B cell (primary cell): ENCODE data around the gene SDC4. TPM values are rescaled to one million over a fixed set of nuclear protein-coding genes. Genes with fewer than 3 reads are reported as not detected.

Experiments used
- ATAC-seq: fragments of 200-7000 bp; cut with Tn5 transposase; one replicate; pipeline ENCODE4 v1.10.0; 2021; ENCODE audit warnings: low read depth, mild to moderate bottlenecking, moderate number of reproducible peaks, moderate library complexity
- CTCF ChIA-PET: fragments of 350-600 bp; sonication (Branson Sonifier 250); formaldehyde crosslinking; loops from one replicate; lab custom pipeline; 2021; ENCODE audit warnings: antibody characterized with exemption, inconsistent platforms; lab: Charles Lee
- POLR2A ChIA-PET: fragments of 350-600 bp; sonication (Branson Sonifier 250); formaldehyde crosslinking; loops from one replicate; lab custom pipeline; 2021; ENCODE audit warnings: antibody characterized with exemption; lab: Charles Lee
- DNase-seq: peaks from one replicate; pipeline ENCODE4 v3.0.0; 2013
- H2AFZ ChIP-seq: 2 replicates; pipeline ENCODE4 v1.6.1; 2012; ENCODE audit warnings: mild to moderate bottlenecking, low read depth, low read length; ENCODE audit not compliant: insufficient read depth, poor library complexity, severe bottlenecking
- H3K27ac ChIP-seq, 2 donors: 1 replicate in 1 of 2; 2 replicates in 1 of 2; pipeline ENCODE4 v1.5.1; 2012 to 2013; ENCODE audit warnings: low read length in 2 of 2, mild to moderate bottlenecking in 2 of 2, moderate library complexity in 1 of 2
- H3K27me3 ChIP-seq, 4 experiments: fragments of 200-600 bp in 1 of 4; sonication (generic) in 1 of 4; replicated peaks in 1 of 4; 1 replicate in 2 of 4; 2 replicates in 2 of 4; pipeline versions ENCODE4 v1.6.1 to v1.7.0; 2013 to 2016; ENCODE audit warnings: low read length in 3 of 4, mild to moderate bottlenecking in 2 of 4, mixed read lengths in 1 of 4, moderate library complexity in 1 of 4; ENCODE audit not compliant: insufficient read depth in 4 of 4, control insufficient read depth in 3 of 4; ENCODE audit errors: control extremely low read depth in 1 of 4
- H3K36me3 ChIP-seq, 2 experiments: replicated peaks in 1 of 2; 1 replicate in 1 of 2; 2 replicates in 1 of 2; pipeline versions ENCODE4 v1.6.1 to v1.7.1; 2013; ENCODE audit warnings: low read length in 1 of 2; ENCODE audit not compliant: insufficient read depth in 2 of 2, control insufficient read depth in 1 of 2; ENCODE audit errors: control extremely low read depth in 1 of 2, extremely low read depth in 1 of 2
- H3K4me1 ChIP-seq, 2 donors: fragments of 200-600 bp in 1 of 2; sonication (generic) in 1 of 2; 1 replicate in 1 of 2; 2 replicates in 1 of 2; pipeline versions ENCODE4 v1.5.1 to v1.6.1; 2013 to 2017; ENCODE audit warnings: low read length in 2 of 2; ENCODE audit not compliant: control insufficient read depth in 2 of 2, insufficient read depth in 2 of 2
- H3K4me2 ChIP-seq: replicated peaks from 2 replicates; pipeline ENCODE3; 2012; ENCODE audit warnings: mild to moderate bottlenecking, low read depth, low read length; ENCODE audit not compliant: poor library complexity, severe bottlenecking
- H3K4me3 ChIP-seq, 5 experiments: fragments of 200-600 bp in 1 of 5; sonication (generic) in 1 of 5; 1 replicate in 3 of 5; 2 replicates in 2 of 5; pipeline versions ENCODE4 v1.5.1 to v1.7.0; 2011 to 2016; ENCODE audit warnings: low read length in 4 of 5, mild to moderate bottlenecking in 4 of 5, low read depth in 2 of 5, control low read depth in 1 of 5, moderate library complexity in 1 of 5; ENCODE audit not compliant: insufficient read depth in 1 of 5; ENCODE audit errors: control extremely low read depth in 1 of 5, extremely low read depth in 1 of 5
- H3K79me2 ChIP-seq: fragments of 200-600 bp; sonication (generic); one replicate; pipeline ENCODE4 v1.6.0; 2016; ENCODE audit warnings: low read length; ENCODE audit not compliant: control insufficient read depth, insufficient read depth
- H3K9ac ChIP-seq: fragments of 200-600 bp; sonication (generic); 2 replicates; pipeline ENCODE4 v1.6.1; 2017; ENCODE audit warnings: mild to moderate bottlenecking, low read length, moderate library complexity
- H3K9me3 ChIP-seq, 3 donors: one replicate each; pipeline versions ENCODE4 v1.6.1 to v1.7.1; 2013; ENCODE audit warnings: low read length in 2 of 3; ENCODE audit not compliant: control insufficient read depth in 2 of 3, insufficient read depth in 1 of 3; ENCODE audit errors: control extremely low read depth in 1 of 3
- H4K20me1 ChIP-seq: 2 replicates; pipeline ENCODE4 v1.6.0; 2012; ENCODE audit warnings: mild to moderate bottlenecking, low read length; ENCODE audit not compliant: insufficient read depth, control insufficient read depth, poor library complexity, severe bottlenecking
- H3K27ac Mint-ChIP-seq: one replicate; pipeline ENCODE4 v1.8.0; 2021; ENCODE audit warnings: mixed read lengths
- H3K27me3 Mint-ChIP-seq: one replicate; pipeline ENCODE4 v1.8.0; 2021; ENCODE audit warnings: mixed read lengths
- H3K4me1 Mint-ChIP-seq: one replicate; pipeline ENCODE4 v1.8.0; 2021; ENCODE audit warnings: mixed read lengths
- H3K4me3 Mint-ChIP-seq: one replicate; pipeline ENCODE4 v1.8.0; 2021; ENCODE audit warnings: mixed read lengths
- H3K9me3 Mint-ChIP-seq: one replicate; pipeline ENCODE4 v1.8.0; 2022; ENCODE audit warnings: mixed read lengths; ENCODE audit not compliant: insufficient read depth
- CTCF ChIP-seq: fragments of 200-600 bp; IDR thresholded peaks from one replicate; pipeline ENCODE4 v1.8.0; 2022; ENCODE audit warnings: antibody characterized with exemption, mild to moderate bottlenecking
- EZH2 ChIP-seq: IDR thresholded peaks from 2 replicates; pipeline ENCODE4 v1.6.1; 2012; ENCODE audit warnings: borderline replicate concordance, low read depth, mild to moderate bottlenecking, moderate library complexity, low read length; ENCODE audit not compliant: insufficient read depth, poor library complexity, severe bottlenecking
- WGBS: methylation state at CpG from one replicate; pipeline ENCODE4 v1.1.5; 2013; ENCODE audit warnings: missing lambda C conversion rate; ENCODE audit not compliant: insufficient coverage; 5-methylcytosine and 5-hydroxymethylcytosine counted together
- intact Hi-C: fragments of 100-400 bp; cut with micrococcal nuclease; formaldehyde crosslinking; loops from one replicate; pipeline ENCODE4 v1.10.0; 2022
- polyA plus RNA-seq: library from polyadenylated mRNA; depleted of rRNA; stranded (reverse); fragments of >200 nt; gene quantifications from 2 replicates; pipeline ENCODE4 v1.2.3, GENCODE V29; 2012
- total RNA-seq, 2 donors: library from RNA; stranded (reverse); fragments of 120-200 nt in 1 of 2; gene quantifications; 1 replicate in 1 of 2; 2 replicates in 1 of 2; pipeline versions ENCODE4 v1.2.3 to v1.2.4, GENCODE V29; 2013 to 2022

SDC4 gene
- total and polyA plus RNA-seq, 2 donors (not counting 1 experiment from before 2014, with no cell fraction given): 0.04 TPM; not detected in 1

DNA sequence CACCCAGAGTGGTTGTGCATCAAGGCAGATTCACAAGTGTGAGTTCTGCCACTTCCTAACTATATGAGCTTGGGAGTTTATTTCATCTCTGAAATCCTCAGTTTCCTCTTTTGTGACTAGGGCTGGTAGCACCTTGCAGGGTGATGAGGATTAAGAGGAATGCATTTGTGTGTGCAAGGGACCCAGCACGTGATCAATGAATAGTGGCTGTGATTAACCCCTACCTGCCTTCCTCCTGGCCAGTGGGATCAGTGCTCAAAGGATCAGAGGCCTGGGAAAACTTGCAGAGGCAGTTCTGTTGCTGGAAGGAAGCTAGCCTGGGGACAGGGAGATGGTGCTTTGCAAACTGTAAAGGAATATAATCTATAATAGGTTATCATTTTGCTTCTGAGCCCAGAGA, 7.3 kb downstream of the SDC4 start:
- ChIA-PET CTCF (interaction anchor here (0.8 to 1.8 kb wide), 4 partner anchors 22 to 109 kb away, joined by 3 to 4 read pairs (median 3); partner anchors contain the start of gene SYS1), POLR2A (no interaction called here)
- DNase-seq (no peak), ATAC-seq (no peak)
- H2AFZ ChIP-seq: no peak overlapping the region
- no peaks in the 10 kb centered on the region for H3K36me3 ChIP-seq
- H3K9me3 Mint-ChIP-seq: no peaks in the 10 kb centered on the region
- no peak overlapping the region for H3K27ac ChIP-seq
- H3K27me3 ChIP-seq: peaks cover 0 to 17% (median 0%) of the 10 kb centered on the region in 4 experiments
- H3K79me2 ChIP-seq: no peaks in the 10 kb centered on the region
- H3K4me3 Mint-ChIP-seq: no peak overlapping the region
- no peaks in the 10 kb centered on the region for H3K9me3 ChIP-seq
- no peak overlapping the region for H3K4me3 ChIP-seq
- TF ChIP-seq EZH2 (no peak), CTCF (no peak)
- peaks cover 1% of the 10 kb centered on the region in 2 donors for H3K4me1 ChIP-seq
- no peak overlapping the region for H3K9ac ChIP-seq
- peaks cover 12% of the 10 kb centered on the region for H3K27me3 Mint-ChIP-seq
- WGBS: 60% methylated on average over 1 of the region's 1 CpG
- H4K20me1 ChIP-seq: no peaks in the 10 kb centered on the region
- intact Hi-C loops: no loop called here
- no peaks in the 10 kb centered on the region for H3K4me1 Mint-ChIP-seq
- H3K4me2 ChIP-seq: no peak overlapping the region
- H3K27ac Mint-ChIP-seq: no peak overlapping the region

DNA sequence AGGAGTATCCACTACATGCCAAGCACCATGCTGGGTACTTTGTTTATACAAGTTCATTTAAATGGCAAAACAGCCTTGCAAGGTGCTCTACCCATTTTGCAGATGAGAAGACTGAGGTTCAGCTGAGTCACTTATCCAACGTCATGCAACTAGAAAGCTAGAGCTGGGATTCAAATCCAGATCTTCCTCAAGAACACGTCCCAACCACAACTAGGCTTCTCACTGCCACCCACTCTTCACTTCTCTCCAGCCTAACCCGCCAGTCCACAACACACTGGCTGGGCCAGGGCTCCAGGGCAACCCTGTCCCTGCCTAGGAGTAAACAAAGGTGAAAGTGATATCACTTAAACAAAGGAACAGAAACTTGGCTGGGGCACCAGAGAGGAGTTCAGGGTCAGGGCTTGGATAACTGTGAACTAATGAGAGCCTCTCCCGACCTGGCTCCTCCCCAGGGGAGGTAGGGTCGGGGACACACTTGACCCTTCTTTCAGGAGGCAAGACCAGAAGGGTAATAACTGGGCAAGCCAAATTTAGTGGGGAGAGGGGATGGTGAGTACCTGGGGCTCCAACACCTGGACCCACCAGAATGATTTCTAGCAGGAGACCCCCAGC, 7.9 kb downstream of the SDC4 start:
- H3K4me2 ChIP-seq: no peak overlapping the region
- no peak for ATAC-seq
- peaks cover 0 to 16% (median 0%) of the 10 kb centered on the region in 4 experiments for H3K27me3 ChIP-seq
- no peaks in the 10 kb centered on the region for H3K36me3 ChIP-seq
- no peak overlapping the region for H2AFZ ChIP-seq
- no peaks in the 10 kb centered on the region for H3K9me3 ChIP-seq
- no peak overlapping the region for H3K27ac ChIP-seq
- H3K9me3 Mint-ChIP-seq: no peaks in the 10 kb centered on the region
- no peaks in the 10 kb centered on the region for H3K4me1 Mint-ChIP-seq
- no peak overlapping the region for H3K27ac Mint-ChIP-seq
- H3K79me2 ChIP-seq: no peaks in the 10 kb centered on the region
- H3K27me3 Mint-ChIP-seq: peaks cover 11% of the 10 kb centered on the region
- CTCF ChIA-PET: interaction anchor here (0.9 to 1.8 kb wide), 2 partner anchors 46 to 110 kb away, joined by 3 to 4 read pairs; no protein-coding TSS in a partner anchor
- H3K9ac ChIP-seq: no peak overlapping the region
- intact Hi-C loops: no loop called here
- DNase-seq: no peak
- no peaks in the 10 kb centered on the region for H3K4me1 ChIP-seq
- no peaks in the 10 kb centered on the region for H4K20me1 ChIP-seq
- POLR2A ChIA-PET: no interaction called here
- no peak for TF ChIP-seq EZH2
- no peak for TF ChIP-seq CTCF
- no peak overlapping the region for H3K4me3 Mint-ChIP-seq
- WGBS: 93% methylated on average over 3 of the region's 5 CpGs
- no peak overlapping the region for H3K4me3 ChIP-seq
